RWPE1 (cell line): Measurements from ENCODE around the gene ANKS1A.

Experiments used
- CTCF ChIA-PET: fragments of 350-600 bp; sonication (Branson Sonifier 250); formaldehyde crosslinking; extraction: SDS; loops from one replicate; lab custom pipeline; 2021; lab: Yijun Ruan, JAX
- POLR2A ChIA-PET: fragments of 400-600 bp; formaldehyde crosslinking; extraction: SDS; loops from one replicate; lab custom pipeline; 2020; ENCODE audit warnings: antibody characterized with exemption; ENCODE audit not compliant: low non-redundant PET; lab: Yijun Ruan, JAX
- DNase-seq: peaks from one replicate; pipeline ENCODE4 v3.0.0; 2012; ENCODE audit warnings: low spot score
- H3K27ac ChIP-seq: fragments of 450-650 bp; 2 replicates; pipeline ENCODE4 v1.5.1; 2017
- CTCF ChIP-seq: fragments of 450-650 bp; conservative IDR thresholded peaks from 2 replicates; pipeline ENCODE4 v1.5.1; 2017; ENCODE audit warnings: low read depth, mild to moderate bottlenecking

The ANKS1A gene

GRCh38 chr6:35076997-35077712, 188.1 kb downstream of the ANKS1A start:
- POLR2A ChIA-PET = no interaction called here
- peak overlapping the region; percentile 88 for H3K27ac ChIP-seq
- CTCF ChIA-PET = interaction anchor here (1.0 kb wide), 1 partner anchor 95 kb away, joined by 4 read pairs; no protein-coding TSS in a partner anchor
- peak; percentile 66 for DNase-seq
- TF ChIP-seq CTCF = no peak

- TF ChIP-seq CTCF = no peak
- POLR2A ChIA-PET = no interaction called here
- CTCF ChIA-PET = interaction anchor here (1.0 kb wide), 1 partner anchor 95 kb away, joined by 4 read pairs; no protein-coding TSS in a partner anchor
Observed at GRCh38 chr6:35077713-35078105, 188.7 kb downstream of the ANKS1A start.

DNA sequence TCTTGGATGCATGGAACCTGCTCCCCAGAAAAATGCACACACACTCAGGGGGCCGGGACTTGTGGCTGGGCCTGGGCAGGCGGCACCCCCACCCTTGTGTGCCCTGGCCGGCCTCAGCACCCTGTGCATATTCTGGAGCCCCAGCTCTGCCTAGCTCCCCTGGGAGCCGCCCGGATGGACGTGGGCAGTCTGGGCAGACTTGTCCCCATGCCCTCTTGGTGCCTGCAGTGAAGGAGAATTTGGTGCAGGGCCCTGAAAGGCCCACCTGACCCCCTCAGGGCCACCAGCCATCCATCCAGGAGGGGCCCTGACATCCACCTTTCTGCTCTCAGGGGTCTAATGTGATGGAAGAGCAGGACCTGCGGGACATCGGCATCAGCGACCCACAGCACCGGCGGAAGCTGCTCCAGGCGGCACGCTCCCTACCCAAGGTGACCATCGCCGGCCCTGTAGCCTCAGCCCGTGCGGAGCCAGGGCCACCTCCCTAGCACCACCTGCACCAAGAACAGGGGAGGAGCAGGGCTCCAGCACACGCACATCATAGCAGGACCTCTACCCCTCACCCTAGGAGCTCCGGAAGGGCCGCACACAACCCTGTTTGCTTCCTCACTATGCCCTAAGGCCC, 189.3 kb downstream of the ANKS1A start:
- TF ChIP-seq CTCF = no peak
- CTCF ChIA-PET = no interaction called here

More at GRCh38 chr6:35077713-35078105, 188.7 kb downstream of the ANKS1A start:
- no peak for DNase-seq
- H3K27ac ChIP-seq = peak overlapping the region; percentile 88

GRCh38 chr6:35078896-35079295, 189.8 kb downstream of the ANKS1A start:
- H3K27ac ChIP-seq = peak overlapping the region; percentile 88
- ChIA-PET POLR2A (no interaction called here), CTCF (no interaction called here)
- no peak for TF ChIP-seq CTCF
- no peak for DNase-seq

More for the DNA sequence above, 189.3 kb downstream of the ANKS1A start:
- no peak for DNase-seq
- POLR2A ChIA-PET = no interaction called here
- H3K27ac ChIP-seq = peak overlapping the region; percentile 88

DNA sequence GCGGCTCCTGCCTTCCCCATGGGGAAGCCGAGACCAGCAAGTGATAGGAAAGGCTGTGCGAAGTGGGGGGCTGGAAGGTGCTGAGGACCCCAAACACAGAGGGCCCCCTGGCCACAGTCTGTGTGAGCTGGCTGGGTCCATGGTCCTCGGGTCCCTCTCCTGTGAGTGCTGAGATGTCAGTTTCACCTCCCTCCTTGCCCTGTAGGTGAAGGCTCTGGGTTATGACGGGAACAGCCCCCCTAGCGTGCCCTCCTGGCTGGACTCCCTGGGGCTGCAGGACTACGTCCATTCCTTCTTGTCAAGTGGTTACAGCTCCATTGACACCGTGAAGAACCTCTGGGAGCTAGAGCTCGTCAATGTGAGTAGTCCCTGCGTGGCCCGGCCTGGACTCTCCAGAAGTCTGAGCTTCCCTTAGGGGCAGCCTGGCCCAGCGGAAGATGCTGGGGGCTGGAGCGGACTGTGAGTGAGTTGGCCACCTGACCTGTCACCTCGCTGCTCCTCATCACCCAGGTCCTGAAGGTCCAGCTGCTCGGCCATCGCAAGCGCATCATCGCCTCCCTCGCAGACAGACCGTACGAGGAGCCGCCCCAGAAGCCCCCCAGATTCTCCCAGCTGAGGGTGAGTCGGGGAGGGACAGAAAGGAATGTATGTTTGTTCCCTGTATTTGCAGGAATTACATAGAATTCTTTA, 190.4 kb downstream of the ANKS1A start:
- DNase-seq = no peak
- no peak for TF ChIP-seq CTCF
- ChIA-PET CTCF (interaction anchor here (0.5 kb wide), 1 partner anchor 137 kb away, joined by 3 read pairs; no protein-coding TSS in a partner anchor), POLR2A (no interaction called here)
- H3K27ac ChIP-seq = no peak overlapping the region; the same call in 1 of the 2 replicates

DNA sequence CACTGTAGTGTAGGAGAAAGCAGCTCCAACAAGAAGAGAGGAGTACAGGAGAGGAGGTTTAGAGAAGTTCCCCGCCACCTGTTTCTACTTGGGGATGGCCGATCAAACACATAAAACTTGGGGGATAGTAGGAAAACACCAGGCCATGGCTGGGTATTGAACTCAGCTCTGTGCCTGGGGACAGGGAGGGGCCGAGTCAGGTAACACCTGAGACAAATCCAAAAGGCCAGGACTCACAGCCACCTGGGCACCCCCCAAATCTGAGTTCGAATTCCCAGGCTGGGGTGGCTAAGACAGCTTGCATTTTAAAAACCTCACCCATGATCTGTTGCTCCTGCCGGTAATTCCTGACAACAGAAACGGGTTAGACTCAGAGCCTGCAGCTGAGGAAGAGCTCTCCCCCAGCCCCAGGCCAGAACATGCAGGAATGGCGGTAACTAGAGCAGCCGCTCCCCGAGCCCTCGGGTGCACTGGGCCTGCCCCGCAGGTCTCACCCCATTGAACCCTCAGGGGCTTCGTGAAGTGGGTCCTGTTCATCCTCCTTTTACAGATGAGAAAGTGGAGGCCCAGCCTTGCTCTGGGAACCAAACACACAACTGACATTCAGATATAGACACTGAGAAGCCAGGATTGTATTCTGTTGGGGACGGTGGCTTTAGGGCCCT, 191.1 kb downstream of the ANKS1A start:
- ChIA-PET CTCF (interaction anchor here (0.5 kb wide), 1 partner anchor 138 kb away, joined by 3 read pairs; no protein-coding TSS in a partner anchor), POLR2A (no interaction called here)
- TF ChIP-seq CTCF = no peak
- peak overlapping the region; percentile 53 for H3K27ac ChIP-seq
- no peak for DNase-seq
